SK-N-SH treated with all-trans-retinoic acid at 6 μM for 48 hours (cell line): ENCODE measurements around the gene TMEM82.

Source experiments
- ATAC-seq: fragments of 200-7000 bp; cut with Tn5 transposase; 3 replicates; pipeline ENCODE4 v1.9.1; 2020; ENCODE audit warnings: mild to moderate bottlenecking, moderate library complexity
- ARNTL ChIP-seq: fragments of 450-650 bp; formaldehyde crosslinking; IDR thresholded peaks from 2 replicates; pipeline ENCODE4 v1.5.0; 2020; ENCODE audit warnings: low read depth, mild to moderate bottlenecking, moderate library complexity, borderline replicate concordance
- BACH2 ChIP-seq: fragments of 250-450 bp; sonication (Bioruptor Pico); IDR thresholded peaks from 2 replicates; pipeline ENCODE4 v1.9.0; 2021; ENCODE audit warnings: mild to moderate bottlenecking, borderline replicate concordance
- CSDC2 ChIP-seq: fragments of 250-450 bp; sonication (Bioruptor Pico); IDR thresholded peaks from 2 replicates; pipeline ENCODE4 v1.5.0; 2020; ENCODE audit warnings: mild to moderate bottlenecking, moderate library complexity
- CSRNP3 ChIP-seq: fragments of 250-450 bp; sonication (Bioruptor Pico); IDR thresholded peaks from 2 replicates; pipeline ENCODE4 v1.5.1; 2021; ENCODE audit warnings: mild to moderate bottlenecking, moderate library complexity
- ESRRG ChIP-seq: fragments of 250-450 bp; sonication (Bioruptor Pico); IDR thresholded peaks from 2 replicates; pipeline ENCODE4 v1.6.1; 2021; ENCODE audit warnings: mild to moderate bottlenecking
- GLIS3 ChIP-seq: fragments of 250-450 bp; sonication (Bioruptor Pico); IDR thresholded peaks from 2 replicates; pipeline ENCODE4 v1.5.0; 2020; ENCODE audit warnings: mild to moderate bottlenecking, moderate library complexity
- ISL1 ChIP-seq: fragments of 250-450 bp; sonication (Bioruptor Pico); IDR thresholded peaks from 2 replicates; pipeline ENCODE4 v2.1.2; 2022; ENCODE audit warnings: mild to moderate bottlenecking, moderate library complexity
- OSR1 ChIP-seq: fragments of 250-450 bp; sonication (Bioruptor Pico); IDR thresholded peaks from 2 replicates; pipeline ENCODE4 v1.8.0; 2022; ENCODE audit warnings: moderate library complexity, mild to moderate bottlenecking, inconsistent platforms
- RARB ChIP-seq: fragments of 250-450 bp; sonication (Bioruptor Pico); IDR thresholded peaks from 2 replicates; pipeline ENCODE4 v1.8.0; 2021; ENCODE audit warnings: mild to moderate bottlenecking, moderate library complexity
- TCF4 ChIP-seq: fragments of 250-450 bp; sonication (Bioruptor Pico); IDR thresholded peaks from 2 replicates; pipeline ENCODE4 v1.8.0; 2021; ENCODE audit warnings: mild to moderate bottlenecking, moderate library complexity, borderline replicate concordance
- ZFP3 ChIP-seq: fragments of 250-450 bp; sonication (Bioruptor Pico); IDR thresholded peaks from 2 replicates; pipeline ENCODE4 v1.5.0; 2020; ENCODE audit warnings: mild to moderate bottlenecking, moderate library complexity
- ZNF565 ChIP-seq: fragments of 450-650 bp; formaldehyde crosslinking; conservative IDR thresholded peaks from 2 replicates; pipeline ENCODE4 v1.5.0; 2020; ENCODE audit warnings: low read depth, mild to moderate bottlenecking, moderate library complexity
- ZNF70 ChIP-seq: fragments of 450-650 bp; formaldehyde crosslinking; IDR thresholded peaks from 2 replicates; pipeline ENCODE4 v1.5.0; 2020; ENCODE audit warnings: mild to moderate bottlenecking, moderate library complexity
- ZNF8 ChIP-seq: fragments of 450-650 bp; formaldehyde crosslinking; IDR thresholded peaks from 2 replicates; pipeline ENCODE4 v1.5.0; 2020; ENCODE audit warnings: mild to moderate bottlenecking, moderate library complexity
- TF ChIP-seq, protein P1 (sequence below): fragments of 250-450 bp; sonication (Bioruptor Pico); IDR thresholded peaks from 2 replicates; pipeline ENCODE4 v1.5.0; 2020; ENCODE audit warnings: mild to moderate bottlenecking, moderate library complexity
- TF ChIP-seq, protein P2 (sequence below): fragments of 250-450 bp; sonication (Bioruptor Pico); IDR thresholded peaks from 2 replicates; pipeline ENCODE4 v1.5.1; 2020; ENCODE audit warnings: low read depth, mild to moderate bottlenecking, moderate library complexity
- TF ChIP-seq, protein P3 (sequence below): fragments of 250-450 bp; sonication (Bioruptor Pico); IDR thresholded peaks from 2 replicates; pipeline ENCODE4 v1.8.0; 2020; ENCODE audit warnings: mild to moderate bottlenecking, moderate library complexity, borderline replicate concordance
- TF ChIP-seq, protein P4 (sequence below): fragments of 250-450 bp; sonication (Bioruptor Pico); IDR thresholded peaks from 2 replicates; pipeline ENCODE4 v1.8.0; 2021; ENCODE audit warnings: low read depth, mild to moderate bottlenecking, moderate library complexity, borderline replicate concordance

Gene TMEM82

GRCh38 chr1:15709226-15709625 is 33.1 kb upstream of the TMEM82 start:
- no peak for ATAC-seq
- no peak for TF ChIP-seq ESRRG
- TF ChIP-seq RARB (CRISPR knock-in tag): no peak
- TF ChIP-seq, all 23 proteins: peak for 0

DNA sequence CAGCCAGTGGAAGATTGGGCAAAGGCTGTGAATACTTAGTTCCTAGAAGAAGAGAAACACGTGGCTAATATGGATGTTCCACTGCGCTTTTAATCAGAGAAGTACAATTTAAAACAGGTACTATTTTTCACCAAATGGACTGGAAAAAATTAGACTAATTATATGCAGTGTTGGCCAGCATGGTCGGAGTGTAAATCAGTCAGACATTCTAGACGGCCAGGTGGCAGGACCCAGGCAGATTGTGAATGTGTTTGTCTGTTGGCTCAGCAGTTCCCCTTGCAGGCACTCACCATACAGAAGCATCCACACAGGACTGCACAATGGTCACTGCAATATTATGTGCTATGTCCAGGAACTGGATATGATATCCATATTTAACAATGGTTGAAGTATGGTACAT is 30.1 kb upstream of the TMEM82 start:
- no peak for ATAC-seq
- TF ChIP-seq, protein P1, sequence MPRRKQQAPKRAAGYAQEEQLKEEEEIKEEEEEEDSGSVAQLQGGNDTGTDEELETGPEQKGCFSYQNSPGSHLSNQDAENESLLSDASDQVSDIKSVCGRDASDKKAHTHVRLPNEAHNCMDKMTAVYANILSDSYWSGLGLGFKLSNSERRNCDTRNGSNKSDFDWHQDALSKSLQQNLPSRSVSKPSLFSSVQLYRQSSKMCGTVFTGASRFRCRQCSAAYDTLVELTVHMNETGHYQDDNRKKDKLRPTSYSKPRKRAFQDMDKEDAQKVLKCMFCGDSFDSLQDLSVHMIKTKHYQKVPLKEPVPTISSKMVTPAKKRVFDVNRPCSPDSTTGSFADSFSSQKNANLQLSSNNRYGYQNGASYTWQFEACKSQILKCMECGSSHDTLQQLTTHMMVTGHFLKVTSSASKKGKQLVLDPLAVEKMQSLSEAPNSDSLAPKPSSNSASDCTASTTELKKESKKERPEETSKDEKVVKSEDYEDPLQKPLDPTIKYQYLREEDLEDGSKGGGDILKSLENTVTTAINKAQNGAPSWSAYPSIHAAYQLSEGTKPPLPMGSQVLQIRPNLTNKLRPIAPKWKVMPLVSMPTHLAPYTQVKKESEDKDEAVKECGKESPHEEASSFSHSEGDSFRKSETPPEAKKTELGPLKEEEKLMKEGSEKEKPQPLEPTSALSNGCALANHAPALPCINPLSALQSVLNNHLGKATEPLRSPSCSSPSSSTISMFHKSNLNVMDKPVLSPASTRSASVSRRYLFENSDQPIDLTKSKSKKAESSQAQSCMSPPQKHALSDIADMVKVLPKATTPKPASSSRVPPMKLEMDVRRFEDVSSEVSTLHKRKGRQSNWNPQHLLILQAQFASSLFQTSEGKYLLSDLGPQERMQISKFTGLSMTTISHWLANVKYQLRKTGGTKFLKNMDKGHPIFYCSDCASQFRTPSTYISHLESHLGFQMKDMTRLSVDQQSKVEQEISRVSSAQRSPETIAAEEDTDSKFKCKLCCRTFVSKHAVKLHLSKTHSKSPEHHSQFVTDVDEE: no peak
- TF ChIP-seq, protein P2, sequence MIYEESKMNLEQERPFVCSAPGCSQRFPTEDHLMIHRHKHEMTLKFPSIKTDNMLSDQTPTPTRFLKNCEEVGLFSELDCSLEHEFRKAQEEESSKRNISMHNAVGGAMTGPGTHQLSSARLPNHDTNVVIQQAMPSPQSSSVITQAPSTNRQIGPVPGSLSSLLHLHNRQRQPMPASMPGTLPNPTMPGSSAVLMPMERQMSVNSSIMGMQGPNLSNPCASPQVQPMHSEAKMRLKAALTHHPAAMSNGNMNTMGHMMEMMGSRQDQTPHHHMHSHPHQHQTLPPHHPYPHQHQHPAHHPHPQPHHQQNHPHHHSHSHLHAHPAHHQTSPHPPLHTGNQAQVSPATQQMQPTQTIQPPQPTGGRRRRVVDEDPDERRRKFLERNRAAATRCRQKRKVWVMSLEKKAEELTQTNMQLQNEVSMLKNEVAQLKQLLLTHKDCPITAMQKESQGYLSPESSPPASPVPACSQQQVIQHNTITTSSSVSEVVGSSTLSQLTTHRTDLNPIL: no peak
- no peak for TF ChIP-seq BACH2 (CRISPR knock-in tag)
- TF ChIP-seq OSR1 (CRISPR knock-in tag): no peak
- no peak for TF ChIP-seq ZFP3 (CRISPR knock-in tag)
- TF ChIP-seq, protein P3, sequence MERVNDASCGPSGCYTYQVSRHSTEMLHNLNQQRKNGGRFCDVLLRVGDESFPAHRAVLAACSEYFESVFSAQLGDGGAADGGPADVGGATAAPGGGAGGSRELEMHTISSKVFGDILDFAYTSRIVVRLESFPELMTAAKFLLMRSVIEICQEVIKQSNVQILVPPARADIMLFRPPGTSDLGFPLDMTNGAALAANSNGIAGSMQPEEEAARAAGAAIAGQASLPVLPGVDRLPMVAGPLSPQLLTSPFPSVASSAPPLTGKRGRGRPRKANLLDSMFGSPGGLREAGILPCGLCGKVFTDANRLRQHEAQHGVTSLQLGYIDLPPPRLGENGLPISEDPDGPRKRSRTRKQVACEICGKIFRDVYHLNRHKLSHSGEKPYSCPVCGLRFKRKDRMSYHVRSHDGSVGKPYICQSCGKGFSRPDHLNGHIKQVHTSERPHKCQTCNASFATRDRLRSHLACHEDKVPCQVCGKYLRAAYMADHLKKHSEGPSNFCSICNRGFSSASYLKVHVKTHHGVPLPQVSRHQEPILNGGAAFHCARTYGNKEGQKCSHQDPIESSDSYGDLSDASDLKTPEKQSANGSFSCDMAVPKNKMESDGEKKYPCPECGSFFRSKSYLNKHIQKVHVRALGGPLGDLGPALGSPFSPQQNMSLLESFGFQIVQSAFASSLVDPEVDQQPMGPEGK: no peak
- no peak for TF ChIP-seq ARNTL (CRISPR knock-in tag)
- TF ChIP-seq TCF4 (CRISPR knock-in tag): no peak
- no peak for TF ChIP-seq ZNF8 (CRISPR knock-in tag)
- TF ChIP-seq CSRNP3 (CRISPR knock-in tag): no peak
- TF ChIP-seq ESRRG: no peak
- no peak for TF ChIP-seq ISL1 (CRISPR knock-in tag)

GRCh38 chr1:15714406-15715136 is 27.7 kb upstream of the TMEM82 start:
- no peak for TF ChIP-seq OSR1 (CRISPR knock-in tag)
- no peak for TF ChIP-seq ZNF70 (CRISPR knock-in tag)
- TF ChIP-seq, protein P3: no peak
- no peak for TF ChIP-seq CSDC2 (CRISPR knock-in tag)
- TF ChIP-seq, protein P4, sequence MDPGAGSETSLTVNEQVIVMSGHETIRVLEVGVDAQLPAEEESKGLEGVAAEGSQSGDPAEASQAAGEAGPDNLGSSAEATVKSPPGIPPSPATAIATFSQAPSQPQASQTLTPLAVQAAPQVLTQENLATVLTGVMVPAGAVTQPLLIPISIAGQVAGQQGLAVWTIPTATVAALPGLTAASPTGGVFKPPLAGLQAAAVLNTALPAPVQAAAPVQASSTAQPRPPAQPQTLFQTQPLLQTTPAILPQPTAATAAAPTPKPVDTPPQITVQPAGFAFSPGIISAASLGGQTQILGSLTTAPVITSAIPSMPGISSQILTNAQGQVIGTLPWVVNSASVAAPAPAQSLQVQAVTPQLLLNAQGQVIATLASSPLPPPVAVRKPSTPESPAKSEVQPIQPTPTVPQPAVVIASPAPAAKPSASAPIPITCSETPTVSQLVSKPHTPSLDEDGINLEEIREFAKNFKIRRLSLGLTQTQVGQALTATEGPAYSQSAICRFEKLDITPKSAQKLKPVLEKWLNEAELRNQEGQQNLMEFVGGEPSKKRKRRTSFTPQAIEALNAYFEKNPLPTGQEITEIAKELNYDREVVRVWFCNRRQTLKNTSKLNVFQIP (CRISPR knock-in tag): no peak
- TF ChIP-seq TCF4 (CRISPR knock-in tag): no peak
- no peak for TF ChIP-seq ZNF565
- TF ChIP-seq BACH2 (CRISPR knock-in tag): no peak
- TF ChIP-seq ZFP3 (CRISPR knock-in tag): no peak
- no peak for TF ChIP-seq GLIS3 (CRISPR knock-in tag)
- peak; percentile 50 for ATAC-seq
